ENCODE measurements around the gene LRSAM1. TPM values are rescaled to one million over a fixed set of nuclear protein-coding genes. Genes with fewer than 3 reads are reported as not detected.

The LRSAM1 gene
- total RNA-seq, 1 donor from 2014 or later, result 19.5 TPM

DNA sequence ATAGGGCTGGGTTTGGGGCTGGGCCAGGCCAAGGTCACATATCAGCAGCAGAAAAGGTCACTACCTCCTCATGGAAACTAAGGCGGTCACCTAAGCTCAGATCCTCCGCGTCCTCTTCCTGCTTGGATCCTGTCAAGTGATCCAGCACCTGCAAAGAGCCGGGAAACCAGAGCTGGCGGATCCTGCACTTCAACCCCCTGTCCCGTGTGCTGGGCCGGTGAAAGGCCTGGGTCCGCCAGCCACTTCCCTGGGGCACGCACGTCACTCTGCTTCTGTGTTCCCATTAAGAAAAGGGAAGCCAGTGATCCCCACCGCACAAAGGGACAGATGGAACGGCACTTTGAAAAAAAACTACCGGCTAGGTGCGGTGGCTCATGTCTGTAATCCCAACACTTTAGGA, 99.4 kb downstream of the LRSAM1 start:
- no peak for DNase-seq (ENCODE audit: low spot score)

Other genes starting within 250 kb of the LRSAM1 start
- gene GARNL3, start 186.7 kb upstream of the LRSAM1 start, total RNA-seq (ENCODE audit: insufficient read depth, low replicate concordance), result 34.4 TPM
- gene SLC2A8, start 54.3 kb upstream of the LRSAM1 start, total RNA-seq (ENCODE audit: insufficient read depth, low replicate concordance), result 19.3 TPM
- gene ZNF79, start 27.1 kb upstream of the LRSAM1 start, total RNA-seq (ENCODE audit: insufficient read depth, low replicate concordance), result 15.2 TPM
- gene RPL12, start 104 bp upstream of the LRSAM1 start, total RNA-seq (ENCODE audit: insufficient read depth, low replicate concordance), result 1,065 TPM
- gene STXBP1, start 160.8 kb downstream of the LRSAM1 start, total RNA-seq (ENCODE audit: insufficient read depth, low replicate concordance), result 14.4 TPM